ENCODE data around the gene ARRDC3.

- TF ChIP-seq POLR2A (IDR thresholded peaks at IDR 0.05; ENCODE audit: low read depth, low read length) (no peak), POLR2AphosphoS5 (IDR thresholded peaks at IDR 0.05; ENCODE audit: low read depth, low read length) (no peak), TAF1 (IDR thresholded peaks at IDR 0.05; ENCODE audit: low read depth, low read length) (no peak), PAX5 (IDR thresholded peaks at IDR 0.05; ENCODE audit: insufficient read depth, low read length, severe bottlenecking) (no peak), SPI1 (IDR thresholded peaks at IDR 0.05; ENCODE audit: low read depth, low read length) (no peak), POU2F2 (IDR thresholded peaks at IDR 0.05; ENCODE audit: low read depth, low read length) (no peak)
Measured at GRCh38 chr5:91361790-91362189, 21.3 kb downstream of the ARRDC3 start.

Measured in GM12891 (cell line).